Adipocyte (in vitro differentiated cells): Measurements from ENCODE around the gene IL9.

Experiments used
- DNase-seq: peaks from one replicate; pipeline ENCODE4 v3.0.0-alpha.2; 2015; ENCODE audit warnings: low read depth
- H3K27me3 ChIP-seq: replicated peaks from 2 replicates; pipeline ENCODE4 v1.7.0; 2013; ENCODE audit warnings: mild to moderate bottlenecking, low read length, moderate library complexity; ENCODE audit not compliant: control insufficient read depth, insufficient read depth
- H3K36me3 ChIP-seq: 2 replicates; pipeline ENCODE4 v1.7.0; 2013; ENCODE audit warnings: low read length, mild to moderate bottlenecking, moderate library complexity; ENCODE audit not compliant: control insufficient read depth, insufficient read depth, severe bottlenecking
- H3K4me1 ChIP-seq: 2 replicates; pipeline ENCODE4 v1.7.0; 2013; ENCODE audit warnings: mild to moderate bottlenecking, low read length, moderate library complexity; ENCODE audit not compliant: control insufficient read depth, insufficient read depth
- H3K4me3 ChIP-seq: 2 replicates; pipeline ENCODE4 v1.7.0; 2013; ENCODE audit warnings: mild to moderate bottlenecking, low read length, moderate library complexity
- H3K9ac ChIP-seq: 2 replicates; pipeline ENCODE4 v1.7.0; 2013; ENCODE audit warnings: mild to moderate bottlenecking, low read length, moderate library complexity
- H3K9me3 ChIP-seq: 2 replicates; pipeline ENCODE4 v1.7.0; 2013; ENCODE audit warnings: mild to moderate bottlenecking, low read length, moderate library complexity; ENCODE audit not compliant: control insufficient read depth

IL9 gene

GRCh38 chr5:135890867-135891266, 4.8 kb downstream of the IL9 start:
- no peaks in the 10 kb centered on the region for H3K9me3 ChIP-seq
- DNase-seq, result no peak
- H3K4me3 ChIP-seq, result no peak overlapping the region
- H3K27me3 ChIP-seq, result peaks cover 6% of the 10 kb centered on the region
- no peaks in the 10 kb centered on the region for H3K4me1 ChIP-seq
- no peak overlapping the region for H3K9ac ChIP-seq
- H3K36me3 ChIP-seq, result no peaks in the 10 kb centered on the region

DNA sequence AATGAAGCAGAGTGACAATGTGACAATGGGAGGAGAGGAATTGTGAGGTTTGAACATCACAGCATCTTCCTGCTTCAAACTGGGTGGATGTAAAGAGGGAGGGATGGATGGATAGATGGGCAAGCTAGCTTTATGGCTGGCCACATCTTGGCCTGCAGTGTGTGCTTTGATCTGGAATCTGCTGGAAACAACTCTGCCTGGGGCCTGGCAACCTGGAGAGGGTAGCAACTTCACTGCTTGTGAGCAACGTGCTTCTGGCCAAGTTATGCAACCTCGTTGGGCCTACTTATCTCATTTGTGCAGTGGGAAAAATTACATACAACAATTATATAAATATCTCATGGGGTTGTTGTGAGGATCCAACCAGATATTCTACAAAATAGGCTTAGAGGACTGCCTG, 5.3 kb downstream of the IL9 start:
- Histone ChIP-seq H3K9me3 (no peaks in the 10 kb centered on the region), H3K9ac (no peak overlapping the region), H3K4me3 (no peak overlapping the region), H3K4me1 (no peaks in the 10 kb centered on the region), H3K27me3 (peaks cover 7% of the 10 kb centered on the region), H3K36me3 (no peaks in the 10 kb centered on the region)
- DNase-seq, result no peak

- Histone ChIP-seq H3K4me1 (no peaks in the 10 kb centered on the region), H3K27me3 (peaks cover 19% of the 10 kb centered on the region), H3K4me3 (no peak overlapping the region), H3K36me3 (no peaks in the 10 kb centered on the region), H3K9ac (no peak overlapping the region), H3K9me3 (no peaks in the 10 kb centered on the region)
- DNase-seq, result peak; percentile 30
Observed at GRCh38 chr5:135887881-135888614, 7.6 kb downstream of the IL9 start.

DNA sequence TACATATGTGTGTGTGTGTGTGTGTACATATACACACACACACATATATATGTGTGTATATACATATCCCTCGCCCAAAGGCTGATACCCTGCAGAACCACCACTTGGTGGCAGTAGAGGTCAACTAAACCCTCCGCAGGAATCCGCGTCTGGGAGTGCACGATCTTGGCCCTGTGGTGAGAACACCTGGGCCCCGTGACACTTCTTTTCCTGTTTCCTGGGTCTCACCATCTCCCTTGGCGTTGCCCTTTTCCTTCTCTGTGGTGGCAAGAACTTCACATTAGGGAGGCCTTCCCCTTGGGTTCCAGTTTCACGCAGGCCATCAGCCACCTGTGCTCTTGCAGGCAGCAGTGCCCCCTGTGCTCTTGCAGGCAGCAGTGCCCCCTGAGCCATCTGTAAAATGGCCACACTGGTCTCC, 8.2 kb downstream of the IL9 start:
- no peaks in the 10 kb centered on the region for H3K9me3 ChIP-seq
- no peak overlapping the region for H3K9ac ChIP-seq
- no peaks in the 10 kb centered on the region for H3K36me3 ChIP-seq
- H3K4me1 ChIP-seq, result no peaks in the 10 kb centered on the region
- peaks cover 25% of the 10 kb centered on the region for H3K27me3 ChIP-seq
- peak; percentile 84 for DNase-seq
- no peak overlapping the region for H3K4me3 ChIP-seq

DNA sequence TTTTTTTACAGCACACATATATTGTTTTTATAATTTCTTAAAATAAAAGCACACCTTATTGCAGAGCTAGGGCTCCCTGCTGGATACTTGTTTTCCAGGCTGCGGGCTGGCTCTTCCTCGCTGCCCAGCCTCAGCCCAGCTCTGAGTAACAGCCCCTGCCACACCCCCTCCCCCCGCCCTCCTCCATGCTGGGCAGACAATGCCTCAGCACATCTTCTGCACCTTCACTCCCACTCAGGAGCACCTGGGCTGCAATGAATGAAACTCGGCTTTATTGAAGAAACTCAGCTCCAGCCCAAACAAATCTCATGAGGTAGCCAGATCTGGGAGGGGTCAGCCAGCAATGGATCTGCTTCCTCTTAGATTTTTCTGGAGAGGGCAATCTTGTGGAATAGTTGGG, 9.5 kb downstream of the IL9 start:
- Histone ChIP-seq H3K36me3 (no peaks in the 10 kb centered on the region), H3K9ac (no peak overlapping the region), H3K4me1 (no peaks in the 10 kb centered on the region), H3K9me3 (no peaks in the 10 kb centered on the region), H3K27me3 (peaks cover 35% of the 10 kb centered on the region), H3K4me3 (no peak overlapping the region)
- no peak for DNase-seq

- Histone ChIP-seq H3K4me1 (no peaks in the 10 kb centered on the region), H3K4me3 (no peak overlapping the region)
Observed at GRCh38 chr5:135885031-135885430, 10.6 kb downstream of the IL9 start.

DNA sequence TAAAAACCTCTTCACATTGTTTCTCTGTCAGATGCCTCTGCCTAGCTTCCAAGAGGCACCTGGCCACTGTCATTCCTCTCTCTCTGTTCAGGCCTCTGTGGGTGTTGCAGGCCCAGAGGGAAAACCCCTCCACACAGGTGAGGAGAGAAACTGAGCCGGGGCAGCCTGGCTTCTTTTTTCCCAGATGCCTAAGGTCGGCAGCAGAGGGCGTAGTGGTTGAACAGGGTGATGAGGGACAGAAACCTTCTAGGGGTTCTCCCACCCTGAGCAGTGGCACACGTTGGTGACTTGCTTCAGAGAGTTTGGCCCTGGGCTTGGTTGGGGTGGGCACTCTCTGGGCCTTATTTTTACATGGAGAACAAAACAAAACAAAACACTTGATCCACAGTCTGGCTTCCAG, 12.2 kb downstream of the IL9 start:
- no peak for DNase-seq
- Histone ChIP-seq H3K9me3 (no peaks in the 10 kb centered on the region), H3K4me3 (no peak overlapping the region), H3K4me1 (no peaks in the 10 kb centered on the region), H3K36me3 (no peaks in the 10 kb centered on the region), H3K27me3 (peaks cover 40% of the 10 kb centered on the region), H3K9ac (no peak overlapping the region)

More at GRCh38 chr5:135885031-135885430, 10.6 kb downstream of the IL9 start:
- peaks cover 40% of the 10 kb centered on the region for H3K27me3 ChIP-seq
- DNase-seq, result no peak
- no peaks in the 10 kb centered on the region for H3K9me3 ChIP-seq
- no peak overlapping the region for H3K9ac ChIP-seq
- no peaks in the 10 kb centered on the region for H3K36me3 ChIP-seq

GRCh38 chr5:135883026-135883425, 12.6 kb downstream of the IL9 start:
- no peaks in the 10 kb centered on the region for H3K36me3 ChIP-seq
- H3K9me3 ChIP-seq, result no peaks in the 10 kb centered on the region
- no peaks in the 10 kb centered on the region for H3K4me1 ChIP-seq
- H3K9ac ChIP-seq, result no peak overlapping the region
- no peak for DNase-seq
- H3K27me3 ChIP-seq, result peaks cover 40% of the 10 kb centered on the region
- no peak overlapping the region for H3K4me3 ChIP-seq

GRCh38 chr5:135881819-135882218, 13.8 kb downstream of the IL9 start:
- H3K9ac ChIP-seq, result no peak overlapping the region
- H3K36me3 ChIP-seq, result no peaks in the 10 kb centered on the region
- no peak for DNase-seq
- H3K4me3 ChIP-seq, result no peak overlapping the region
- H3K9me3 ChIP-seq, result no peaks in the 10 kb centered on the region
- no peaks in the 10 kb centered on the region for H3K4me1 ChIP-seq
- peaks cover 40% of the 10 kb centered on the region for H3K27me3 ChIP-seq

- Histone ChIP-seq H3K9ac (no peak overlapping the region), H3K36me3 (no peaks in the 10 kb centered on the region), H3K9me3 (no peaks in the 10 kb centered on the region), H3K4me1 (no peaks in the 10 kb centered on the region), H3K27me3 (peaks cover 40% of the 10 kb centered on the region), H3K4me3 (no peak overlapping the region)
- no peak for DNase-seq
Observed at GRCh38 chr5:135881244-135881643, 14.4 kb downstream of the IL9 start.

DNA sequence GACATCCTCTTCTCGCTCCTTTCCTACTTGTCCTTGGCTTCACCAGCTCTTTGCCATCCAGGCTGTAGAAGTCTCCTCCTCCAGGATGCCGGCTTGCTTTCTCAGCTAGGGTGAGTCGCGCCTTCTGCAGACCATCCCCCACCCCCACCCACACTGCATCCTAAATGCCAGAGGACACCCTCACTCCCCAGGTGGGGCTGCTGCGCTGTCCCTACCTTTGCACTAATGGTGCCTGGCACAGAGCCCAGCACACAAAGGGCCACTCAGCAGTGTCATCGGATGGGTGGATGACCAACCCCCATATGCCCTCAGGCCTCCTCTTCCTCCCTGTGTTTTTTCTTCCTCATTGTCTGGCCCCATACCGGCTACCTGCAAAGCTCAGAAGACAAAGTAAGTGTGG, 14.8 kb downstream of the IL9 start:
- H3K9me3 ChIP-seq, result no peaks in the 10 kb centered on the region
- peaks cover 40% of the 10 kb centered on the region for H3K27me3 ChIP-seq
- H3K36me3 ChIP-seq, result no peaks in the 10 kb centered on the region
- no peaks in the 10 kb centered on the region for H3K4me1 ChIP-seq
- DNase-seq, result no peak
- no peak overlapping the region for H3K9ac ChIP-seq
- H3K4me3 ChIP-seq, result no peak overlapping the region

DNA sequence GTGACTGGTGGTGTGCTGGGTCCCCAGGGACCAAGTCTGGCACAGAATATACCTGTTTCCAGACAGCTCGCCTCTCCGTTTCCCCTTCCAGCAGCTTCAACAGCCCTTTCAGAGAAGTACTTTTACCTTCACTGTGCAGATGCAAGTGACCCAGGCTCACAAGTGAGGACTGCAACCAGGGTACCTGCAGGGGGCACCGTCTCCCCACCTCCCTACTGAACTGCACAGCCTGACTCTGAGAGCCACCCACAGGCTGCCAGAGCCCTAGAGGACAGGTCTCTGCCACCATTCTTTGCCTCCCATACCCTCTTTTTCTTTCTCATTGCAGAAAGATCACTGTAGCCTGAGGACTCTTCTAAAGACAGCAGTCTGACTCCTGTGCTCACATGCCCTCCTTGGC, 15.4 kb downstream of the IL9 start:
- Histone ChIP-seq H3K9me3 (no peaks in the 10 kb centered on the region), H3K4me1 (no peaks in the 10 kb centered on the region), H3K4me3 (no peak overlapping the region), H3K27me3 (peaks cover 36% of the 10 kb centered on the region), H3K9ac (no peak overlapping the region), H3K36me3 (no peaks in the 10 kb centered on the region)
- DNase-seq, result no peak
